ENCODE data around the gene DLK1.
A peak's percentile ranks its signal among the peaks of the same experiment; 100 is the strongest.

The DLK1 gene

GRCh38 chr14:100711493-100711892 lies 15.2 kb upstream of the DLK1 start:
- no peak for TF ChIP-seq CTCF (conservative IDR thresholded peaks at IDR 0.05; ENCODE audit: low read depth)
- ChIA-PET CTCF (interaction anchor here (0.7 kb wide), 1 partner anchor 139 kb away, joined by 3 read pairs; no protein-coding TSS in a partner anchor), POLR2A (ENCODE audit: low non-redundant PET) (no interaction called here)
- peak overlapping the region; percentile 73 for H3K27ac ChIP-seq
- no peak for DNase-seq (ENCODE audit: low spot score)

- no peak for TF ChIP-seq CTCF (conservative IDR thresholded peaks at IDR 0.05; ENCODE audit: low read depth)
- peak overlapping the region; percentile 73 for H3K27ac ChIP-seq
- DNase-seq (ENCODE audit: low spot score), result peak; percentile 73
- ChIA-PET POLR2A (ENCODE audit: low non-redundant PET) (no interaction called here), CTCF (interaction anchor here (0.6 kb wide), 3 partner anchors 55 to 906 kb away, joined by 3 to 8 read pairs (median 3); no protein-coding TSS in a partner anchor)
Measured at GRCh38 chr14:100712490-100712889, 14.2 kb upstream of the DLK1 start.

- no peak for DNase-seq (ENCODE audit: low spot score)
- POLR2A ChIA-PET (ENCODE audit: low non-redundant PET), result interaction anchor here (0.7 kb wide), 1 partner anchor 829 kb away, joined by 3 read pairs; no protein-coding TSS in a partner anchor
- no peak for TF ChIP-seq CTCF (conservative IDR thresholded peaks at IDR 0.05; ENCODE audit: low read depth)
- CTCF ChIA-PET, result interaction anchor here (0.6 to 0.7 kb wide), 2 partner anchors 68 to 296 kb away, joined by 3 read pairs; no protein-coding TSS in a partner anchor
- peak overlapping the region; percentile 37 for H3K27ac ChIP-seq
Measured at GRCh38 chr14:100713705-100714104, 13.0 kb upstream of the DLK1 start.

- CTCF ChIA-PET, result interaction anchor here (0.7 kb wide), 1 partner anchor 69 kb away, joined by 3 read pairs; no protein-coding TSS in a partner anchor
- no peak for DNase-seq (ENCODE audit: low spot score)
- no peak for TF ChIP-seq CTCF (conservative IDR thresholded peaks at IDR 0.05; ENCODE audit: low read depth)
- POLR2A ChIA-PET (ENCODE audit: low non-redundant PET), result interaction anchor here (0.7 kb wide), 1 partner anchor 828 kb away, joined by 3 read pairs; no protein-coding TSS in a partner anchor
- H3K27ac ChIP-seq, result peak overlapping the region; percentile 37
Measured at GRCh38 chr14:100714258-100714892, 12.3 kb upstream of the DLK1 start.

- ChIA-PET POLR2A (ENCODE audit: low non-redundant PET) (no interaction called here), CTCF (no interaction called here)
- no peak overlapping the region; the same call in 1 of the 2 replicates for H3K27ac ChIP-seq
- no peak for DNase-seq (ENCODE audit: low spot score)
- no peak for TF ChIP-seq CTCF (conservative IDR thresholded peaks at IDR 0.05; ENCODE audit: low read depth)
Measured at GRCh38 chr14:100715332-100715731, 11.4 kb upstream of the DLK1 start.

- no peak for DNase-seq (ENCODE audit: low spot score)
- TF ChIP-seq CTCF (conservative IDR thresholded peaks at IDR 0.05; ENCODE audit: low read depth), result no peak
- CTCF ChIA-PET, result no interaction called here
- no peak overlapping the region for H3K27ac ChIP-seq
- POLR2A ChIA-PET (ENCODE audit: low non-redundant PET), result no interaction called here
Measured at GRCh38 chr14:100715803-100716202, 10.9 kb upstream of the DLK1 start.

All from RWPE1 (cell line).